Smooth muscle cell of bladder (primary cell): ENCODE data around the gene INPP5D. TPM values are rescaled to one million over a fixed set of nuclear protein-coding genes. Genes with fewer than 3 reads are reported as not detected.

Experiments used
- total RNA-seq: library from RNA; depleted of rRNA; stranded (reverse); fragments of >200 nt; gene quantifications from 2 replicates; pipeline ENCODE4 v1.2.3, GENCODE V29; 2014

INPP5D gene
- 0.43 and 0.46 TPM in 2 replicates for total RNA-seq

DNA sequence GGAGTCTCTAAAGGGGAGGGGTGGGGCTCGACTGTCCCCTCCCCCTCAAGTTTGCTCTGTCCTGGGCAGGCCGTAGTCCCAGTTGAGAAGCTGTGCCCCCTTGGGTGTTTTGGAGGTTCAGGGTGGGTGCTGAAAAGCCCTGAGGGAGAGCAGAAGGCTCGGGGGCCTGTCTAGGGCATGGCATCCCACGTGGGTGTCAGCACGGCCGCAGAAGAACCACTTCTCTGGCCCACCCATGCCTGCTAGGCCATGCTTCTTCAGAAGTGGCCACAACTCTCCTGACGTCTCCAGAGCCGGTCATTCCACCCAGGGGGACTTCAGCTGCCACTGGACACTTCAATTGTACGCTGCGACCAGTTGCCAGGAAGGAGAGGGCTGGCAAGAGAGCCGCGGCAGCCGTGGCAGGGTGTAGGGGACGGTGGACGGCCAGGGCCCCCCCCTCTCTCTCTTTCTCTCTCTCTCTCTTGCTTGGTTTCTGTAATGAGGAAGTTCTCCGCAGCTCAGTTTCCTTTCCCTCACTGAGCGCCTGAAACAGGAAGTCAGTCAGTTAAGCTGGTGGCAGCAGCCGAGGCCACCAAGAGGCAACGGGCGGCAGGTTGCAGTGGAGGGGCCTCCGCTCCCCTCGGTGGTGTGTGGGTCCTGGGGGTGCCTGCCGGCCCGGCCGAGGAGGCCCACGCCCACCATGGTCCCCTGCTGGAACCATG is at the start of gene INPP5D:
TSS of gene INPP5D (plus strand) at position 546 of the 704 bp plus-strand sequence. CDS start at position 683, 137 bp downstream.

DNA sequence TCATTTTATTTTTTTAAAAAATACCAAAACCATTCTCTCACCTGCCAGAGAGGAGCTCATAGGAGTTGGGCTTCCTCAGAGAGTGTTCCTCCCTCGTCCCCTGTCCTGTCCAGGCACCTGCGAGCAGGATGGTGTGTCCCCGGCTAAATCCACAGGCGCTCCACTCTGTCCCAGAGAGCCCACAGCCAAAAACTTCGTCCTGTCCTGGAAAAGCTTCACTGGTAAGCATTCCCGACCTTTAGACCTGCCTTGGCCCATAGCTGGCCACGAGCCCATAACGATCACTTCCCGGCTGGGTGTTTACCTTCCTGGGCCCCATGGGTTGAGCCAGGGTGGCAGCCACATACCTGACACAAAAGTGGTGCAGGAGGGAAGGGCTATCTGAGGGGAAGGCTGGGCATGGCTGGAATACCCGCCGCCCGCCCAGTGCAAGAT is 47.1 kb upstream of the INPP5D start, which contains the start of gene NGEF:
TSS of gene NGEF (minus strand) at position 230 of the 435 bp plus-strand sequence. CDS start 38,366 bp downstream, outside the sequence.

DNA sequence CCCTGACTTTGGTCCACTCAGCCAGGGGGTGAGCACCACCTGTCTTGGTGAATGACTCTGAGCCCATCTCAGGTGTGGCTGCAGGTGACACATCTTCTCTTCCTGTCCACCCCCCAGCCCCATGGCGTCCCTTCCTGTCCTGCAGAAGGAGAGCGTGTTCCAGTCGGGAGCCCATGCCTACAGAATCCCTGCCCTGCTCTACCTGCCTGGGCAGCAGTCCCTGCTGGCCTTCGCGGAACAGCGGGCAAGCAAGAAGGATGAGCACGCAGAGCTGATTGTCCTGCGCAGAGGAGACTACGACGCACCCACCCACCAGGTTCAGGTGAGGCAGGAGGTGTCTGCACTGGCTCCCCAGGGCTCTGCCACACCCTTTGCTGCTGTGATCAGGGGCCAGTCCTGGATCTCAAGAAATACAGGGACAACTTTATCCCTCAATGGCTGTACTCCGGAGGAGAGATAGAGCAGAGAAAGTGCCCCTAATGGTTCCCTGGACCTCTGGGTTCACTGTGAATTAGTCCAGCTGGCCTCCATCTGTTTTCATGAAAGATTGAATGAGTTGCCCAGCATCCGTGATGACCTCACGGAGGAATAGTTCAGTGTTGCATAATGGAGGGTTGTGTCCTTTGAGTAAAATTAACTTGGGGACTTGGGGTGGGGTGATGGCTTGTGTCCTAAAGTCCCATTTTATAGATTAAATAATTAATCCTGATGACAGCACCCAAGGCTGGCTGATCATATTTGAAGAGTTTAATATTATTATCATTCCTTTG is 27.4 kb upstream of the INPP5D start, which contains the start of gene NEU2:
TSS of gene NEU2 (plus strand) at position 122 of the 770 bp plus-strand sequence. CDS start at position 122, 0 bp downstream.

DNA sequence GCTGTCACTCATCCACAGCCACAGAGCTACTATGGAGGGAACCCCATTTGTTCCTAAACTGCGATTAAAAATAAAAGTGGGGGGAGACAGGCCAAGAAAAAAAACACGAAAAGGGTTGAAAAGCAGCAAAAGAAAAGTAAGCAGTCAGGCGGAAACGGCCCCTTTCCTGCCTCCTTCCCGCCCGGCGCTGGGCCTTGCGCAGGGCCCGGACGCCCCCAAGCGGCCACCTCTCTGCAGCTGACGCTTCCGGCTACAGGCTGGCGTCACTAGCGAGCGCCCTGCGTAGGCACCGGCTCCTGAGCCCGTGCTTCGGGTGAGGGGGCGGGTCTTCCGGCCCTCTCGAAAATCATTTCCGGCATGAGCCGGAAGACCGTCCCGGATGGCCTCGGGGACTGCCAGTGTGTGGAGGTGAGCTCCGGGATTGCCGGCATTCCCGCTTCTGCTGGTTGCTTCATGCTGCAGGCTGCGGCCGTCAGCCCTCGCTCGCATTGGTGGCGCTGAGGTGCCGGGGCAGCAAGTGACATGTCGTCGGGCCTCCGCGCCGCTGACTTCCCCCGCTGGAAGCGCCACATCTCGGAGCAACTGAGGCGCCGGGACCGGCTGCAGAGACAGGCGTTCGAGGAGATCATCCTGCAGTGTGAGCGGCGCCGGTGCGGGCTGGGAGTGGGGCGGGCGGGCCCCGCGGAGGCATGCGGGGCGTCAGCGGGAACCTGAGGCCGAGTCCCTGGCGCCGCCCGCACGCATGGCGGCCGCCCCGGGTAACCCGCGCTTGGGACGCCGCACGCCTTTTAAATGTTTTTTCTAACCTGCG is 191.4 kb downstream of the INPP5D start, which contains the start of gene ATG16L1:
TSS of gene ATG16L1 (plus strand) at position 368 of the 811 bp plus-strand sequence. CDS start at position 523, 155 bp downstream.

Other genes starting within 250 kb of the INPP5D start
- gene SNORC, start 190.1 kb upstream of the INPP5D start, total RNA-seq, result 0.57 and 0.92 TPM in 2 replicates
- gene NGEF, start 47.1 kb upstream of the INPP5D start, total RNA-seq, result 0.74 and 1.1 TPM in 2 replicates
- gene NEU2, start 27.7 kb upstream of the INPP5D start, total RNA-seq, result not detected in 2 replicates
- 24.9 and 33.8 TPM in 2 replicates for gene ATG16L1, start 191.3 kb downstream of the INPP5D start, total RNA-seq
- not detected in 2 replicates for gene SAG, start 247.5 kb downstream of the INPP5D start, total RNA-seq